GM12878 (cell line): Measurements from ENCODE around the gene DERL3. TPM values are rescaled to one million over a fixed set of nuclear protein-coding genes. Genes with fewer than 3 reads are reported as not detected.

ENCODE experiments used
- ATAC-seq: fragments of 200-7000 bp; cut with Tn5 transposase; 3 replicates; pipeline ENCODE4 v1.9.1; 2020; ENCODE audit warnings: mild to moderate bottlenecking, moderate library complexity
- Bru-seq: library from RNA; stranded (reverse); fragments of 400-500 nt; gene quantifications from one replicate; lab custom pipeline; 2021; lab: Mats Ljungman, UMichigan
- BruChase-seq, 2 experiments: library from RNA; stranded (reverse); fragments of 400-500 nt; gene quantifications; one replicate each; lab custom pipeline; 2021; lab: Mats Ljungman, UMichigan
- BruUV-seq: library from RNA; stranded (reverse); fragments of 400-500 nt; replicated peaks from 2 replicates; lab custom pipeline; 2021; lab: Mats Ljungman, UMichigan
- CTCF ChIA-PET: fragments of 300-600 bp; sonication (Branson Sonifier 250); formaldehyde crosslinking; extraction: SDS; loops from one replicate; lab custom pipeline; 2021; ENCODE audit warnings: inconsistent platforms; lab: Yijun Ruan, JAX
- POLR2A ChIA-PET: fragments of 350-600 bp; formaldehyde crosslinking; extraction: SDS; loops from one replicate; lab custom pipeline; 2021; ENCODE audit warnings: inconsistent platforms; lab: Charles Lee
- RAD21 ChIA-PET: fragments of 300-600 bp; sonication (Branson Sonifier 250); formaldehyde crosslinking; loops from one replicate; lab custom pipeline; 2023; ENCODE audit warnings: antibody characterized with exemption; ENCODE audit not compliant: unreplicated experiment; lab: Charles Lee
- SMC1A ChIA-PET: fragments of 300-600 bp; sonication (Branson Sonifier 250); formaldehyde crosslinking; loops from one replicate; lab custom pipeline; 2023; ENCODE audit not compliant: unreplicated experiment, uncharacterized antibody; lab: Charles Lee
- DNase-seq: peaks from one replicate; pipeline ENCODE4 v3.0.0-alpha.2; 2011; ENCODE audit warnings: low read depth, low spot score
- FAIRE-seq: peaks from 3 replicates; lab custom pipeline; 2011; peaks lifted over from hg19 to GRCh38; lab: Jason Lieb, UNC
- H2AFZ ChIP-seq: 2 replicates; pipeline ENCODE4 v1.6.0; 2011; ENCODE audit warnings: low read depth, low read length, control low read depth; ENCODE audit not compliant: control insufficient read depth
- H3K27ac ChIP-seq: 2 replicates; pipeline ENCODE4 v1.5.1; 2011; ENCODE audit warnings: control low read depth; ENCODE audit not compliant: control insufficient read depth, insufficient read depth
- H3K27me3 ChIP-seq, 2 experiments: replicated peaks in 1 of 2; 2 replicates each; pipeline versions ENCODE4 v1.6.0 to v1.6.1; 2011; ENCODE audit warnings: low read length in 1 of 2; ENCODE audit not compliant: control insufficient read depth in 2 of 2, insufficient read depth in 2 of 2
- H3K36me3 ChIP-seq, 2 experiments: 2 replicates each; pipeline ENCODE4 v1.5.1; 2011; ENCODE audit warnings: low read length in 1 of 2; ENCODE audit not compliant: control insufficient read depth in 2 of 2, insufficient read depth in 2 of 2
- H3K4me1 ChIP-seq: 2 replicates; pipeline ENCODE4 v1.6.1; 2011; ENCODE audit warnings: mild to moderate bottlenecking, low read length, moderate library complexity, mixed read lengths; ENCODE audit not compliant: control insufficient read depth, insufficient read depth
- H3K4me2 ChIP-seq: 2 replicates; pipeline ENCODE4 v1.6.0; 2011; ENCODE audit warnings: control low read depth; ENCODE audit not compliant: control insufficient read depth, insufficient read depth
- H3K4me3 ChIP-seq: fragments of 200-600 bp; sonication (generic); 2 replicates; pipeline ENCODE4 v1.5.1; 2016
- H3K79me2 ChIP-seq: 2 replicates; pipeline ENCODE4 v1.6.0; 2011; ENCODE audit warnings: low read length; ENCODE audit not compliant: control insufficient read depth, insufficient read depth
- H3K9ac ChIP-seq: 2 replicates; pipeline ENCODE4 v1.8.0; 2011; ENCODE audit warnings: low read length, control low read depth, mixed read lengths; ENCODE audit not compliant: control insufficient read depth, insufficient read depth
- H3K9me3 ChIP-seq: replicated peaks from 3 replicates; pipeline ENCODE4 v1.5.1; 2011; ENCODE audit warnings: mild to moderate bottlenecking, low read length; ENCODE audit not compliant: control insufficient read depth, insufficient read depth
- H4K20me1 ChIP-seq: 2 replicates; pipeline ENCODE4 v1.6.0; 2011; ENCODE audit not compliant: control insufficient read depth, insufficient read depth
- BACH1 ChIP-seq: fragments of 450-650 bp; IDR thresholded peaks from 2 replicates; pipeline ENCODE4 v1.6.1; 2017; ENCODE audit warnings: mild to moderate bottlenecking, borderline replicate concordance
- CBX3 ChIP-seq: fragments of 200-600 bp; sonication (generic); IDR thresholded peaks from 2 replicates; pipeline ENCODE4 v1.6.1; 2016; ENCODE audit warnings: low read depth, borderline replicate concordance
- CTCF ChIP-seq, 3 experiments: IDR thresholded peaks in 2 of 3; conservative IDR thresholded peaks in 1 of 3; 2 replicates each; pipeline ENCODE4 v1.5.1; 2011; ENCODE audit warnings: low read depth in 3 of 3, low read length in 3 of 3, mild to moderate bottlenecking in 3 of 3, control low read depth in 2 of 3, moderate library complexity in 2 of 3, inconsistent platforms in 1 of 3, mixed read lengths in 1 of 3; ENCODE audit not compliant: control insufficient read depth in 2 of 3, insufficient read depth in 1 of 3; ENCODE audit errors: extremely low read depth in 1 of 3
- KLF5 ChIP-seq: fragments of 450-650 bp; IDR thresholded peaks from 2 replicates; pipeline ENCODE4 v1.6.1; 2014; ENCODE audit warnings: mild to moderate bottlenecking; ENCODE audit not compliant: partially characterized antibody
- MAX ChIP-seq: IDR thresholded peaks from 2 replicates; pipeline ENCODE4 v1.6.1; 2012; ENCODE audit warnings: low read depth, low read length, improper control_type of control experiment
- MEF2B ChIP-seq: fragments of 450-650 bp; IDR thresholded peaks from 2 replicates; pipeline ENCODE4 v1.6.1; 2018; ENCODE audit warnings: mild to moderate bottlenecking, moderate library complexity; ENCODE audit not compliant: partially characterized antibody, poor library complexity, severe bottlenecking
- NFXL1 ChIP-seq: fragments of 450-650 bp; IDR thresholded peaks from 2 replicates; pipeline ENCODE4 v1.6.1; 2017; ENCODE audit warnings: antibody characterized with exemption, mild to moderate bottlenecking, borderline replicate concordance
- NKRF ChIP-seq: fragments of 450-650 bp; conservative IDR thresholded peaks from 2 replicates; pipeline ENCODE4 v1.6.1; 2017; ENCODE audit warnings: mild to moderate bottlenecking, moderate library complexity
- RAD51 ChIP-seq: fragments of 450-650 bp; IDR thresholded peaks from 2 replicates; pipeline ENCODE4 v1.6.1; 2016; ENCODE audit warnings: moderate library complexity, mild to moderate bottlenecking, inconsistent platforms
- RFX5 ChIP-seq: IDR thresholded peaks from 2 replicates; pipeline ENCODE4 v1.6.1; 2011; ENCODE audit warnings: low read depth, low read length, improper control_type of control experiment
- SIX5 ChIP-seq: IDR thresholded peaks from 2 replicates; pipeline ENCODE4 v1.6.1; 2011; ENCODE audit warnings: mild to moderate bottlenecking, low read depth, low read length, moderate library complexity; ENCODE audit not compliant: severe bottlenecking
- TBL1XR1 ChIP-seq: IDR thresholded peaks from 2 replicates; pipeline ENCODE4 v1.6.1; 2012; ENCODE audit warnings: low read depth, low read length, improper control_type of control experiment
- TCF12 ChIP-seq: IDR thresholded peaks from 2 replicates; pipeline ENCODE4 v1.6.1; 2011; ENCODE audit warnings: low read depth, mild to moderate bottlenecking, low read length
- YY1 ChIP-seq: IDR thresholded peaks from 2 replicates; pipeline ENCODE4 v1.6.1; 2011; ENCODE audit warnings: low read depth, mild to moderate bottlenecking, low read length
- WGBS: methylation state at CpG from one replicate; pipeline ENCODE4 v1.1.6; 2016; ENCODE audit warnings: low lambda C conversion rate; ENCODE audit not compliant: insufficient replicate concordance, insufficient coverage; ENCODE audit errors: missing lambda C conversion rate; 5-methylcytosine and 5-hydroxymethylcytosine counted together
- in situ Hi-C: fragments of 300-500 bp; cut with MboI; formaldehyde crosslinking; loops from 9 replicates; pipeline ENCODE4 v1.14.3; 2018; ENCODE audit warnings: mixed read lengths
- intact Hi-C: fragments of 100-400 bp; cut with micrococcal nuclease; formaldehyde crosslinking; loops from one replicate; pipeline ENCODE4 v1.14.2; 2022; ENCODE audit not compliant: unreplicated experiment
- long read RNA-seq, 2 experiments: library from polyadenylated mRNA; unstranded; transcript quantifications; one replicate each; pipeline ENCODE4 v2.0.0, GENCODE V29; 2019 to 2020
- polyA minus RNA-seq, 3 experiments: library from RNA; depleted of rRNA, polyadenylated mRNA; stranded (reverse); fragments of >200 nt; gene quantifications; 2 replicates each; pipeline ENCODE4 v1.2.3, GENCODE V29; 2011
- polyA plus RNA-seq, 11 experiments: library from polyadenylated mRNA; depleted of rRNA in 4 of 11; unstranded in 6 of 11; stranded (reverse) in 5 of 11; fragments of >200 nt; fragmentation: Nextera tagmentation in 4 of 11; fragmentation: Illumina TruSeq in 1 of 11; extraction: Ambion mirVana in 4 of 11; extraction: Trizol in 1 of 11; gene quantifications; 1 replicate in 1 of 11; 2 replicates in 10 of 11; pipeline versions ENCODE4 v1.2.1 to v1.2.3, GENCODE V29; 2011 to 2016; ENCODE audit warnings: inconsistent platforms in 2 of 11, missing spikeins in 2 of 11, low read depth in 1 of 11
- total RNA-seq, 4 experiments: library from RNA; depleted of rRNA in 3 of 4; stranded (reverse); fragments of >200 nt in 3 of 4; fragmentation: Illumina TruSeq in 1 of 4; extraction: Trizol in 1 of 4; gene quantifications; 2 replicates each; pipeline versions ENCODE4 v1.2.1 to v1.2.3, GENCODE V29; 2013 to 2021

The DERL3 gene
- 10.6 and 12.5 TPM in 2 replicates for total RNA-seq (2013; cell fraction: nucleolus; rRNA removed)
- total RNA-seq (2014; rRNA removed) = 14.6 and 21.0 TPM in 2 replicates
- total RNA-seq (2014; rRNA removed; fragmentation: Illumina TruSeq; extraction: Trizol) = 8.7 and 9.4 TPM in 2 replicates
- total RNA-seq (2021) = 17.4 and 19.4 TPM in 2 replicates
- 9.4 TPM for polyA plus RNA-seq (2011; ENCODE audit: low read depth)
- polyA plus RNA-seq (2011; rRNA removed) = 2.1 and 5.2 TPM in 2 replicates
- 10.4 and 15.5 TPM in 2 replicates for polyA plus RNA-seq (2011; cell fraction: cytosol; rRNA removed)
- polyA plus RNA-seq (2011; cell fraction: nucleus; rRNA removed) = 29.8 and 30.3 TPM in 2 replicates
- polyA plus RNA-seq (2012) = 18.0 and 23.9 TPM in 2 replicates
- polyA plus RNA-seq (2014; fragmentation: Illumina TruSeq; extraction: Trizol) = 2.3 and 7.4 TPM in 2 replicates
- 1 to 10 TPM; 4.1 to 6.4 TPM for polyA plus RNA-seq (2014; fragmentation: Nextera tagmentation; extraction: Ambion mirVana)
- 28.1 and 29.7 TPM in 2 replicates for polyA plus RNA-seq (2014; rRNA removed)
- polyA plus RNA-seq (2016; fragmentation: Nextera tagmentation; extraction: Ambion mirVana) = 10 to 100 TPM; 49.1 to 52.4 TPM
- polyA minus RNA-seq (2011; rRNA and poly(A)+ RNA removed) = 1.8 and 4.4 TPM in 2 replicates
- 1.1 and 1.6 TPM in 2 replicates for polyA minus RNA-seq (2011; cell fraction: cytosol; rRNA and poly(A)+ RNA removed)
- polyA minus RNA-seq (2011; cell fraction: nucleus; rRNA and poly(A)+ RNA removed) = 3.3 and 4.9 TPM in 2 replicates
- percentile 48 among the genes with signal in this experiment for Bru-seq, nascent RNA
- percentile 42 among the genes with signal in this experiment for BruChase-seq, experiment 1, labeled RNA remaining after a 6-hour chase
- percentile 56 among the genes with signal in this experiment for BruChase-seq, experiment 2, labeled RNA remaining after a 2-hour chase
- long read RNA-seq, experiment 1, partial matches to known transcripts = 0 of 3 reads
- long read RNA-seq, experiment 1, other reads (novel, unspliced or antisense) = 2 of 3 reads
- long read RNA-seq, experiment 2, partial matches to known transcripts = 0 of 1 reads
- long read RNA-seq, experiment 2, other reads (novel, unspliced or antisense) = 0 of 1 reads

- ChIA-PET POLR2A (no interaction called here), SMC1A (interaction anchor here (0.8 kb wide), 1 partner anchor 19 kb away, joined by 5 read pairs; the partner anchor contains the start of gene SLC2A11), CTCF (interaction anchor here (0.8 to 1.0 kb wide), 3 partner anchors 9 to 70 kb away, joined by 3 to 4 read pairs (median 3); no protein-coding TSS in a partner anchor), RAD21 (interaction anchor here (1.1 kb wide), 1 partner anchor 19 kb away, joined by 4 read pairs; the partner anchor contains the start of gene SLC2A11)
- peak within 1 kb of the TSS; percentile 100 for H3K4me2 ChIP-seq
- no peaks in the 10 kb centered on the region for H4K20me1 ChIP-seq
- H3K27ac ChIP-seq = peak within 1 kb of the TSS; percentile 56
- H3K27me3 ChIP-seq = no peaks in the 10 kb centered on the region
- H3K4me1 ChIP-seq = peaks cover 25% of the 10 kb centered on the region
- H2AFZ ChIP-seq = peak within 1 kb of the TSS; percentile 80
- peak; percentile 98 for FAIRE-seq
- H3K79me2 ChIP-seq = no peaks in the 10 kb centered on the region; the same call in 1 of the 2 replicates
- no peaks in the 10 kb centered on the region for H3K9me3 ChIP-seq
- BruUV-seq = no TSS peak
- H3K4me3 ChIP-seq = peak within 1 kb of the TSS; percentile 76
- intact Hi-C loops = loop anchor here (2.0 kb wide), 1 partner anchor 38 kb away; no protein-coding TSS in a partner anchor
- peak within 1 kb of the TSS; percentile 77 for H3K9ac ChIP-seq
- peak; percentile 95 for ATAC-seq
- in situ Hi-C loops = no loop called here
- 1% methylated on average over 62 of the region's 70 CpGs for WGBS
- peak; percentile 98 for DNase-seq
- H3K36me3 ChIP-seq = peaks cover 0 to 21% of the 10 kb centered on the region in 2 experiments; a peak in 2 of 4 replicates
- TF ChIP-seq RAD51 (peak; percentile 93), CBX3 (no peak), BACH1 (peak; percentile 85), SIX5 (no peak), NFXL1 (no peak), TCF12 (0 out of 2 replicates have a peak, but pooled peaks have one; percentile 63), MEF2B (peak; percentile 67), MAX (peak; percentile 99), RFX5 (peak; percentile 91), YY1 (peak; percentile 51; the same call in 1 of the 2 replicates), KLF5 (peak; percentile 90), TBL1XR1 (peak; percentile 52; the same call in 1 of the 2 replicates), NKRF (peak; percentile 99), CTCF (IDR thresholded peaks at IDR 0.05 in 2 of 3, conservative IDR thresholded peaks at IDR 0.05 in 1 of 3; ENCODE audit: control insufficient read depth in 2 of 3, extremely low read depth in 1 of 3, insufficient read depth in 1 of 3, low read depth in 3 of 3, low read length in 3 of 3) (no peak)
Measured at GRCh38 chr22:23838681-23839468, at the start of gene DERL3. Gene DERL3, minus strand, starts transcription at chr22:23839006. Its CDS starts 19 bp downstream, at chr22:23838987.
